Measurements from ENCODE around the gene DNAH2. TPM values are rescaled to one million over a fixed set of nuclear protein-coding genes. Genes with fewer than 3 reads are reported as not detected.
A peak's percentile ranks its signal among the peaks of the same experiment; 100 is the strongest.

DNAH2 gene
- total and polyA plus RNA-seq, 2 of the 4 experiments (the other 2 are of a cell fraction), result under 0.01 to 0.02 TPM

DNA sequence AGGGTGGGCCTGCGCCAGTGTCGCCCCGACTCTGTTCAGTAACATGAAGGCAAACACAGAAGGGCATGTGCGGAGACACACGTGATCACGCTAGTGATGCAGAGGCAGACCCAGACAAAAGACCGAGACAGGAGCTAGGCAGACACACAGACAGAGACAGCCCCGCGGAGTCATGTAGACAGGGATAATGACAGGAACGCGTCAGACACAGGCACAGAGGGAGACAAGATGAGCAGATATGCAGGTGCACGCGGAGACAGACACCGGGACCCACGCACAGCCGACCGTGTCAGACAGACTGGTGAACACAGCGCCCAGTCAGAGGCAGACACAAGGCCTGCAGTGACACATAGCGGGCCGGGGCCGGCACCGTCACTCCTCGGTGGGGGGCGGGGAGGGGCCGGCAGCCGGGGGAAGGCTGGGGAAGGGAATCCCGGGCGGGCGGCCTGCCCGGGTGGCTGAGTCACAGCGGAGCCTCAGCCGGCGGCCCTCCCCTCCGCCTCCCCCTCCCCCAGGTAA is 123.9 kb downstream of the DNAH2 start (continued):
- no peak for TF ChIP-seq CEBPB (IDR thresholded peaks at IDR 0.05; ENCODE audit: low read depth, low read length)
- no peak; the same call in 1 of the 2 replicates for TF ChIP-seq NFE2L2 (IDR thresholded peaks at IDR 0.05; ENCODE audit: low read depth, low read length)

DNA sequence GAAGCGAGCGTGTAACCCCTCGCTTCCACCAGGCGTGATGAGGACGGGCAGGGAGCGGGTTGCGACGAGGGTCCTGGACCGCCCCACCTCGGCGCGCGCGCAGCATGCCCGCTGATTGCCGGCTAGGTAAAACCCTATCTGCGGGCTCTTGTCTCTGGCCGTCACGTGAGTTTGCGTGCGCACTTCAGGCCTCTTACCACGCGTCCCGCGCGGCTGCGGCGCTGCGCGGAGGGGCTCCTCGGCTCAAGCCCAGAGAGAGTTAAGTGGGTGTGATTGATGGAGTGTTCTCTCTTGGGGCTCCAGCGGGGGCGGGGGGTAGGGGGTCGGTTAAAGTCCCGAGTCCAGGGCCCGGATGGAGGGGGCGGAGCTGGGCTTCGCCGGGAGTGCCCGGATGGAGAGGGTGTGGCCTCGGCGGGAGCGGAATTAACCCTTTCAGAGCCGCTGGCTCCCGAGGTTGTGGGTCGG is 124.4 kb downstream of the DNAH2 start:
- no TSS peak for BruUV-seq (replicated peaks)
- Histone ChIP-seq H3K4me2 (ENCODE audit: low read depth, low read length) (peak overlapping the region; percentile 97), H3K27ac (ENCODE audit: insufficient read depth, low read length) (peak overlapping the region; percentile 98), H3K79me1 (ENCODE audit: low read depth in 1 of 2, low read length in 2 of 2) (peaks cover 19 to 82% of the 10 kb centered on the region in 2 experiments), H2BK20ac (ENCODE audit: low read depth, low read length) (peak overlapping the region; percentile 67; the same call in 1 of the 2 replicates), H3K23ac (ENCODE audit: low read depth, low read length) (peak overlapping the region; percentile 77), H4K91ac (ENCODE audit: insufficient read depth, low read depth, low read length) (peak overlapping the region; percentile 89), H3K4me1 (ENCODE audit: control insufficient read depth, insufficient read depth, low read length) (peaks cover 25% of the 10 kb centered on the region), H2BK15ac (ENCODE audit: low read depth, low read length) (peak overlapping the region; percentile 98; the same call in 2 of the 3 replicates), H2BK120ac (ENCODE audit: low read depth, low read length) (peak overlapping the region; percentile 91), H3K4me3 (ENCODE audit: insufficient read depth, low read depth, low read length) (peak overlapping the region; percentile 71), H3K56ac (ENCODE audit: extremely low read depth, insufficient read depth, low read length) (peak overlapping the region; percentile 81), H3K9me1 (ENCODE audit: insufficient read depth, low read length) (peaks cover 9% of the 10 kb centered on the region; the same call in 1 of the 2 replicates), H3K18ac (ENCODE audit: low read depth, low read length) (peak overlapping the region; percentile 68), H3K14ac (replicated peaks; ENCODE audit: low read depth, low read length) (peak overlapping the region; percentile 82), H2AFZ (replicated peaks; ENCODE audit: low read length, poor library complexity) (peak overlapping the region; percentile 94), H3K4ac (ENCODE audit: low read depth, low read length) (peak overlapping the region; percentile 97), H3K36me3 (ENCODE audit: control insufficient read depth, insufficient read depth, low read length) (peaks cover 23% of the 10 kb centered on the region; the same call in 1 of the 2 replicates), H4K20me1 (ENCODE audit: insufficient read depth, low read length) (peaks cover 77% of the 10 kb centered on the region), H4K8ac (ENCODE audit: low read depth in 2 of 2, low read length in 2 of 2) (peak overlapping the region; percentile 79 to 91), H3K27me3 (ENCODE audit: control insufficient read depth, insufficient read depth, low read length) (no peaks in the 10 kb centered on the region), H2AK5ac (ENCODE audit: low read depth, low read length) (peak overlapping the region; percentile 99), H2AK9ac (replicated peaks; ENCODE audit: low read depth, low read length, poor library complexity) (peak overlapping the region; percentile 98), H3K9ac (ENCODE audit: low read depth, low read length) (peak overlapping the region; percentile 92), H4K5ac (ENCODE audit: low read depth, low read length) (peak overlapping the region; percentile 12; the same call in 1 of the 2 replicates), H2BK5ac (ENCODE audit: low read depth, low read length, poor library complexity, severe bottlenecking) (peak overlapping the region; percentile 97), H3K9me3 (ENCODE audit: control insufficient read depth, insufficient read depth, low read length) (no peaks in the 10 kb centered on the region)
- ChIA-PET POLR2A (ENCODE audit: unreplicated experiment) (no interaction called here), CTCF (interaction anchor here (1.2 kb wide), 1 partner anchor 71 kb away, joined by 3 read pairs; no protein-coding TSS in a partner anchor)
- DNase-seq (peak; percentile 82), ATAC-seq (ENCODE audit: low read depth) (peak; percentile 32)
- in situ Hi-C loops (cut with MboI; ENCODE audit: low sequenced_read_pairs), result no loop called here
- 2% methylated on average over 8 of the region's 46 CpGs; no CpG with 5 or more reads in 1 of the 2 experiments for WGBS, 2 experiments (ENCODE audit: extremely low coverage in 2 of 2, insufficient read length in 1 of 2)
- intact Hi-C loops (cut with micrococcal nuclease), result loop anchor here (2.0 to 5.0 kb wide), 2 partner anchors 15 to 270 kb away; partner anchors contain the start of gene NAA38
- dilution Hi-C loops (cut with HindIII; ENCODE audit: low sequenced_read_pairs, unreplicated experiment), result no loop called here
- TF ChIP-seq, protein P1, sequence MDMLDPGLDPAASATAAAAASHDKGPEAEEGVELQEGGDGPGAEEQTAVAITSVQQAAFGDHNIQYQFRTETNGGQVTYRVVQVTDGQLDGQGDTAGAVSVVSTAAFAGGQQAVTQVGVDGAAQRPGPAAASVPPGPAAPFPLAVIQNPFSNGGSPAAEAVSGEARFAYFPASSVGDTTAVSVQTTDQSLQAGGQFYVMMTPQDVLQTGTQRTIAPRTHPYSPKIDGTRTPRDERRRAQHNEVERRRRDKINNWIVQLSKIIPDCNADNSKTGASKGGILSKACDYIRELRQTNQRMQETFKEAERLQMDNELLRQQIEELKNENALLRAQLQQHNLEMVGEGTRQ (IDR thresholded peaks at IDR 0.05; ENCODE audit: low read depth, low read length), result peak; percentile 65
- TF ChIP-seq, protein P2, sequence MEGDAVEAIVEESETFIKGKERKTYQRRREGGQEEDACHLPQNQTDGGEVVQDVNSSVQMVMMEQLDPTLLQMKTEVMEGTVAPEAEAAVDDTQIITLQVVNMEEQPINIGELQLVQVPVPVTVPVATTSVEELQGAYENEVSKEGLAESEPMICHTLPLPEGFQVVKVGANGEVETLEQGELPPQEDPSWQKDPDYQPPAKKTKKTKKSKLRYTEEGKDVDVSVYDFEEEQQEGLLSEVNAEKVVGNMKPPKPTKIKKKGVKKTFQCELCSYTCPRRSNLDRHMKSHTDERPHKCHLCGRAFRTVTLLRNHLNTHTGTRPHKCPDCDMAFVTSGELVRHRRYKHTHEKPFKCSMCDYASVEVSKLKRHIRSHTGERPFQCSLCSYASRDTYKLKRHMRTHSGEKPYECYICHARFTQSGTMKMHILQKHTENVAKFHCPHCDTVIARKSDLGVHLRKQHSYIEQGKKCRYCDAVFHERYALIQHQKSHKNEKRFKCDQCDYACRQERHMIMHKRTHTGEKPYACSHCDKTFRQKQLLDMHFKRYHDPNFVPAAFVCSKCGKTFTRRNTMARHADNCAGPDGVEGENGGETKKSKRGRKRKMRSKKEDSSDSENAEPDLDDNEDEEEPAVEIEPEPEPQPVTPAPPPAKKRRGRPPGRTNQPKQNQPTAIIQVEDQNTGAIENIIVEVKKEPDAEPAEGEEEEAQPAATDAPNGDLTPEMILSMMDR (conservative IDR thresholded peaks at IDR 0.05; ENCODE audit: low read depth, low read length), result no peak
- peak; percentile 88; the same call in 1 of the 2 replicates for TF ChIP-seq CHD1 (IDR thresholded peaks at IDR 0.05; ENCODE audit: low read depth, low read length)
- peak; percentile 80 for TF ChIP-seq POLR2A (IDR thresholded peaks at IDR 0.05; ENCODE audit: low read depth, low read length)
- no peak for TF ChIP-seq CEBPB (IDR thresholded peaks at IDR 0.05; ENCODE audit: low read depth, low read length)
- peak; percentile 92 for TF ChIP-seq BHLHE40 (IDR thresholded peaks at IDR 0.05; ENCODE audit: low read depth, low read length)
- peak; percentile 2; the same call in 1 of the 2 replicates for TF ChIP-seq SMC3 (IDR thresholded peaks at IDR 0.05; ENCODE audit: low read depth, low read length)
